Cardiac muscle cell (in vitro differentiated cells and primary cell): ENCODE results near the gene OSBPL3. TPM values are rescaled to one million over a fixed set of nuclear protein-coding genes. Genes with fewer than 3 reads are reported as not detected.
"Not testable (repeated sequence)": the region's sequence is repeated elsewhere in the genome, so short reads cannot be mapped to it uniquely, and the experiment has no call there.

ENCODE experiments used
- DNase-seq, 2 donors: peaks; one replicate each; pipeline versions ENCODE4 v3.0.0 to v3.0.0-alpha.2; 2010 to 2017; ENCODE audit warnings: low read depth in 1 of 2, low spot score in 1 of 2
- H3K27ac ChIP-seq: fragments of 200-600 bp; sonication (generic); 2 replicates; pipeline ENCODE4 v1.5.1; 2016
- H3K27me3 ChIP-seq: fragments of 200-600 bp; sonication (generic); 2 replicates; pipeline ENCODE4 v1.6.0; 2016; ENCODE audit warnings: control low read depth
- H3K36me3 ChIP-seq: fragments of 200-600 bp; sonication (generic); 2 replicates; pipeline ENCODE4 v1.5.1; 2016; ENCODE audit warnings: control low read depth
- H3K4me1 ChIP-seq: fragments of 200-600 bp; sonication (generic); 2 replicates; pipeline ENCODE4 v1.8.1; 2017; ENCODE audit warnings: low read depth, mild to moderate bottlenecking, mixed run types
- H3K4me3 ChIP-seq: fragments of 200-600 bp; sonication (generic); 2 replicates; pipeline ENCODE4 v1.5.1; 2016; ENCODE audit warnings: mild to moderate bottlenecking
- H3K9me3 ChIP-seq: fragments of 200-600 bp; sonication (generic); 2 replicates; pipeline ENCODE4 v1.5.1; 2017; ENCODE audit warnings: low read depth, mild to moderate bottlenecking, control low read depth
- CTCF ChIP-seq: IDR thresholded peaks from 2 replicates; pipeline ENCODE4 v1.5.1; 2012; ENCODE audit warnings: low read depth, mild to moderate bottlenecking, low read length
- polyA plus RNA-seq: library from polyadenylated mRNA; unstranded; fragments of >200 nt; fragmentation: Nextera tagmentation; extraction: Ambion mirVana; gene quantifications from 2 replicates; pipeline ENCODE4 v1.2.1, GENCODE V29; 2016
- total RNA-seq: library from RNA; depleted of rRNA; stranded (reverse); fragments of >200 nt; gene quantifications from 2 replicates; pipeline ENCODE4 v1.2.3, GENCODE V29; 2016

The OSBPL3 gene
- total and polyA plus RNA-seq, 2 experiments from 2014 or later: 7.5 to 8.2 TPM

GRCh38 chr7:25024066-25024465 lies 44.1 kb upstream of the OSBPL3 start:
- Histone ChIP-seq H3K9me3 (no peaks in the 10 kb centered on the region), H3K27me3 (no peaks in the 10 kb centered on the region), H3K4me1 (peaks cover 8% of the 10 kb centered on the region), H3K4me3 (no peak overlapping the region), H3K27ac (no peak overlapping the region), H3K36me3 (no peaks in the 10 kb centered on the region)
- TF ChIP-seq CTCF: no peak
- DNase-seq: no peak

GRCh38 chr7:25017671-25018070 lies 37.7 kb upstream of the OSBPL3 start:
- not testable (repeated sequence) for H3K9me3 ChIP-seq, H3K27me3 ChIP-seq, H3K36me3 ChIP-seq, H3K27ac ChIP-seq, DNase-seq, H3K4me3 ChIP-seq, H3K4me1 ChIP-seq

- DNase-seq: peak in 1 of 2 donors; percentile 83
Measured at GRCh38 chr7:25014756-25015155, 34.8 kb upstream of the OSBPL3 start.

GRCh38 chr7:25012710-25013109 lies 32.7 kb upstream of the OSBPL3 start:
- H3K4me3 ChIP-seq, H3K9me3 ChIP-seq, H3K27me3 ChIP-seq, H3K4me1 ChIP-seq, H3K36me3 ChIP-seq, H3K27ac ChIP-seq, DNase-seq: not testable (repeated sequence)

More at GRCh38 chr7:25014756-25015155, 34.8 kb upstream of the OSBPL3 start:
- Histone ChIP-seq H3K9me3 (no peaks in the 10 kb centered on the region), H3K27me3 (no peaks in the 10 kb centered on the region), H3K4me3 (no peak overlapping the region), H3K27ac (no peak overlapping the region), H3K36me3 (no peaks in the 10 kb centered on the region), H3K4me1 (no peaks in the 10 kb centered on the region)
- no peak for TF ChIP-seq CTCF

GRCh38 chr7:25012254-25012653 lies 32.3 kb upstream of the OSBPL3 start:
- no peak overlapping the region for H3K4me3 ChIP-seq
- H3K27me3 ChIP-seq: no peaks in the 10 kb centered on the region
- H3K9me3 ChIP-seq: no peaks in the 10 kb centered on the region
- no peaks in the 10 kb centered on the region for H3K36me3 ChIP-seq
- no peaks in the 10 kb centered on the region for H3K4me1 ChIP-seq
- H3K27ac ChIP-seq: no peak overlapping the region
- no peak for DNase-seq
- no peak for TF ChIP-seq CTCF

- H3K4me3 ChIP-seq: no peak overlapping the region
- no peaks in the 10 kb centered on the region for H3K27me3 ChIP-seq
- no peak for TF ChIP-seq CTCF
- H3K4me1 ChIP-seq: no peaks in the 10 kb centered on the region
- no peaks in the 10 kb centered on the region for H3K36me3 ChIP-seq
- no peaks in the 10 kb centered on the region for H3K9me3 ChIP-seq
- DNase-seq: peak in 1 of 2 donors; percentile 94
- no peak overlapping the region for H3K27ac ChIP-seq
Measured at GRCh38 chr7:25009257-25009656, 29.3 kb upstream of the OSBPL3 start.

- no peak for DNase-seq
- no peaks in the 10 kb centered on the region for H3K27me3 ChIP-seq
- H3K4me1 ChIP-seq: no peaks in the 10 kb centered on the region
- no peak for TF ChIP-seq CTCF
- H3K4me3 ChIP-seq: no peak overlapping the region
- no peak overlapping the region for H3K27ac ChIP-seq
- no peaks in the 10 kb centered on the region for H3K36me3 ChIP-seq
- H3K9me3 ChIP-seq: no peaks in the 10 kb centered on the region
Measured at GRCh38 chr7:25007668-25008067, 27.7 kb upstream of the OSBPL3 start.
